ENCODE results near the gene C2orf92.
A peak's percentile ranks its signal among the peaks of the same experiment; 100 is the strongest.
"Not testable (repeated sequence)": the region's sequence is repeated elsewhere in the genome, so short reads cannot be mapped to it uniquely, and the experiment has no call there.

Gene C2orf92

GRCh38 chr2:97678298-97678697 lies 8.8 kb downstream of the C2orf92 start:
- DNase-seq (ENCODE audit: low spot score in 2 of 2), result no peak
- H3K27me3 Mint-ChIP-seq, result peaks cover 10% of the 10 kb centered on the region
- no peaks in the 10 kb centered on the region for H3K36me3 Mint-ChIP-seq (ENCODE audit: insufficient read depth)

GRCh38 chr2:97687235-97687634 lies 17.7 kb downstream of the C2orf92 start:
- H3K27ac Mint-ChIP-seq (ENCODE audit: low read depth), result peak overlapping the region; percentile 51
- not testable (repeated sequence) for ATAC-seq (replicated peaks; ENCODE audit: extremely low read depth, poor library complexity, severe bottlenecking)

More at GRCh38 chr2:97678298-97678697, 8.8 kb downstream of the C2orf92 start:
- ATAC-seq (replicated peaks; ENCODE audit: extremely low read depth, poor library complexity, severe bottlenecking), result no peak
- H3K4me1 Mint-ChIP-seq, result no peaks in the 10 kb centered on the region
- H3K4me3 Mint-ChIP-seq, result no peak overlapping the region
- H3K27ac Mint-ChIP-seq (ENCODE audit: low read depth), result no peak overlapping the region
- H3K9me3 Mint-ChIP-seq, result no peaks in the 10 kb centered on the region

GRCh38 chr2:97688062-97688827 lies 18.7 kb downstream of the C2orf92 start:
- no peak for DNase-seq (ENCODE audit: low spot score in 2 of 2)
- H3K4me1 Mint-ChIP-seq, result no peaks in the 10 kb centered on the region
- no peaks in the 10 kb centered on the region for H3K9me3 Mint-ChIP-seq
- no peak for ATAC-seq (replicated peaks; ENCODE audit: extremely low read depth, poor library complexity, severe bottlenecking)
- H3K4me3 Mint-ChIP-seq, result no peak overlapping the region
- no peak overlapping the region for H3K27ac Mint-ChIP-seq (ENCODE audit: low read depth)
- H3K27me3 Mint-ChIP-seq, result no peaks in the 10 kb centered on the region
- H3K36me3 Mint-ChIP-seq (ENCODE audit: insufficient read depth), result no peaks in the 10 kb centered on the region

More at GRCh38 chr2:97687235-97687634, 17.7 kb downstream of the C2orf92 start:
- not testable (repeated sequence) for DNase-seq (ENCODE audit: low spot score in 2 of 2); H3K9me3 Mint-ChIP-seq; H3K27me3 Mint-ChIP-seq; H3K36me3 Mint-ChIP-seq (ENCODE audit: insufficient read depth); H3K4me3 Mint-ChIP-seq; H3K4me1 Mint-ChIP-seq

GRCh38 chr2:97691166-97691565 lies 21.7 kb downstream of the C2orf92 start:
- no peaks in the 10 kb centered on the region for H3K36me3 Mint-ChIP-seq (ENCODE audit: insufficient read depth)
- ATAC-seq (replicated peaks; ENCODE audit: extremely low read depth, poor library complexity, severe bottlenecking) (no peak), DNase-seq (ENCODE audit: low spot score in 2 of 2) (no peak)
- no peak overlapping the region for H3K27ac Mint-ChIP-seq (ENCODE audit: low read depth)
- no peaks in the 10 kb centered on the region for H3K27me3 Mint-ChIP-seq
- no peaks in the 10 kb centered on the region for H3K9me3 Mint-ChIP-seq
- H3K4me3 Mint-ChIP-seq, result no peak overlapping the region
- no peaks in the 10 kb centered on the region for H3K4me1 Mint-ChIP-seq

GRCh38 chr2:97693476-97693875 lies 24.0 kb downstream of the C2orf92 start:
- DNase-seq (ENCODE audit: low spot score in 2 of 2), result no peak
- no peak overlapping the region for H3K27ac Mint-ChIP-seq (ENCODE audit: low read depth)
- H3K9me3 Mint-ChIP-seq, result no peaks in the 10 kb centered on the region
- H3K4me1 Mint-ChIP-seq, result no peaks in the 10 kb centered on the region
- no peak overlapping the region for H3K4me3 Mint-ChIP-seq
- no peaks in the 10 kb centered on the region for H3K36me3 Mint-ChIP-seq (ENCODE audit: insufficient read depth)
- H3K27me3 Mint-ChIP-seq, result no peaks in the 10 kb centered on the region
- ATAC-seq (replicated peaks; ENCODE audit: extremely low read depth, poor library complexity, severe bottlenecking), result no peak

GRCh38 chr2:97695744-97696143 lies 26.2 kb downstream of the C2orf92 start:
- ATAC-seq (replicated peaks; ENCODE audit: extremely low read depth, poor library complexity, severe bottlenecking), result no peak
- Mint-ChIP-seq H3K27me3 (no peaks in the 10 kb centered on the region), H3K4me3 (no peak overlapping the region), H3K36me3 (ENCODE audit: insufficient read depth) (peaks cover 3% of the 10 kb centered on the region), H3K27ac (ENCODE audit: low read depth) (peak overlapping the region; percentile 42), H3K4me1 (peaks cover 9% of the 10 kb centered on the region), H3K9me3 (no peaks in the 10 kb centered on the region)
- DNase-seq (ENCODE audit: low spot score in 2 of 2), result no peak

- DNase-seq (ENCODE audit: low spot score in 2 of 2), result peak; percentile 84 to 93
- Mint-ChIP-seq H3K27me3 (no peaks in the 10 kb centered on the region), H3K4me1 (peaks cover 9% of the 10 kb centered on the region), H3K4me3 (no peak overlapping the region), H3K9me3 (no peaks in the 10 kb centered on the region), H3K27ac (ENCODE audit: low read depth) (no peak overlapping the region), H3K36me3 (ENCODE audit: insufficient read depth) (peaks cover 3% of the 10 kb centered on the region)
- peak; percentile 90 for ATAC-seq (replicated peaks; ENCODE audit: extremely low read depth, poor library complexity, severe bottlenecking)
Measured at GRCh38 chr2:97697252-97698235, 28.0 kb downstream of the C2orf92 start.

GRCh38 chr2:97698530-97698929 lies 29.0 kb downstream of the C2orf92 start:
- Mint-ChIP-seq H3K9me3 (no peaks in the 10 kb centered on the region), H3K4me3 (no peak overlapping the region), H3K27ac (ENCODE audit: low read depth) (no peak overlapping the region), H3K4me1 (peaks cover 9% of the 10 kb centered on the region), H3K36me3 (ENCODE audit: insufficient read depth) (peaks cover 3% of the 10 kb centered on the region), H3K27me3 (no peaks in the 10 kb centered on the region)
- no peak for DNase-seq (ENCODE audit: low spot score in 2 of 2)
- no peak for ATAC-seq (replicated peaks; ENCODE audit: extremely low read depth, poor library complexity, severe bottlenecking)

- H3K27ac Mint-ChIP-seq (ENCODE audit: low read depth), result no peak overlapping the region
- peaks cover 9% of the 10 kb centered on the region for H3K4me1 Mint-ChIP-seq
- no peaks in the 10 kb centered on the region for H3K9me3 Mint-ChIP-seq
- H3K36me3 Mint-ChIP-seq (ENCODE audit: insufficient read depth), result peaks cover 3% of the 10 kb centered on the region
- DNase-seq (ENCODE audit: low spot score in 2 of 2) (peak in 1 of 2 donors; percentile 51), ATAC-seq (replicated peaks; ENCODE audit: extremely low read depth, poor library complexity, severe bottlenecking) (peak; percentile 74)
- H3K27me3 Mint-ChIP-seq, result no peaks in the 10 kb centered on the region
- H3K4me3 Mint-ChIP-seq, result no peak overlapping the region
Measured at GRCh38 chr2:97699765-97700444, 30.4 kb downstream of the C2orf92 start.

- H3K27me3 Mint-ChIP-seq, result no peaks in the 10 kb centered on the region
- H3K27ac Mint-ChIP-seq (ENCODE audit: low read depth), result no peak overlapping the region
- H3K9me3 Mint-ChIP-seq, result no peaks in the 10 kb centered on the region
Measured at GRCh38 chr2:97701186-97701585, 31.7 kb downstream of the C2orf92 start.

GRCh38 chr2:97701851-97702465 lies 32.4 kb downstream of the C2orf92 start:
- H3K4me3 Mint-ChIP-seq, result no peak overlapping the region
- H3K4me1 Mint-ChIP-seq, result peaks cover 9% of the 10 kb centered on the region
- H3K27me3 Mint-ChIP-seq, result no peaks in the 10 kb centered on the region
- peaks cover 3% of the 10 kb centered on the region for H3K36me3 Mint-ChIP-seq (ENCODE audit: insufficient read depth)
- H3K9me3 Mint-ChIP-seq, result no peaks in the 10 kb centered on the region
- no peak overlapping the region for H3K27ac Mint-ChIP-seq (ENCODE audit: low read depth)
- ATAC-seq (replicated peaks; ENCODE audit: extremely low read depth, poor library complexity, severe bottlenecking), result no peak
- no peak for DNase-seq (ENCODE audit: low spot score in 2 of 2)

More at GRCh38 chr2:97701186-97701585, 31.7 kb downstream of the C2orf92 start:
- peaks cover 3% of the 10 kb centered on the region for H3K36me3 Mint-ChIP-seq (ENCODE audit: insufficient read depth)
- H3K4me1 Mint-ChIP-seq, result peaks cover 9% of the 10 kb centered on the region
- no peak for ATAC-seq (replicated peaks; ENCODE audit: extremely low read depth, poor library complexity, severe bottlenecking)
- no peak for DNase-seq (ENCODE audit: low spot score in 2 of 2)
- no peak overlapping the region for H3K4me3 Mint-ChIP-seq
